B cell (primary cell): ENCODE measurements around the gene DNAH8. TPM values are rescaled to one million over a fixed set of nuclear protein-coding genes. Genes with fewer than 3 reads are reported as not detected.
A peak's percentile ranks its signal among the peaks of the same experiment; 100 is the strongest.

ENCODE experiments used
- ATAC-seq: fragments of 200-7000 bp; cut with Tn5 transposase; one replicate; pipeline ENCODE4 v1.10.0; 2021; ENCODE audit warnings: low read depth, mild to moderate bottlenecking, moderate number of reproducible peaks, moderate library complexity
- CTCF ChIA-PET: fragments of 350-600 bp; sonication (Branson Sonifier 250); formaldehyde crosslinking; loops from one replicate; lab custom pipeline; 2021; ENCODE audit warnings: antibody characterized with exemption, inconsistent platforms; lab: Charles Lee
- POLR2A ChIA-PET: fragments of 350-600 bp; sonication (Branson Sonifier 250); formaldehyde crosslinking; loops from one replicate; lab custom pipeline; 2021; ENCODE audit warnings: antibody characterized with exemption; lab: Charles Lee
- DNase-seq: peaks from one replicate; pipeline ENCODE4 v3.0.0; 2013
- H2AFZ ChIP-seq: 2 replicates; pipeline ENCODE4 v1.6.1; 2012; ENCODE audit warnings: mild to moderate bottlenecking, low read depth, low read length; ENCODE audit not compliant: insufficient read depth, poor library complexity, severe bottlenecking
- H3K27ac ChIP-seq, 2 donors: 1 replicate in 1 of 2; 2 replicates in 1 of 2; pipeline ENCODE4 v1.5.1; 2012 to 2013; ENCODE audit warnings: low read length in 2 of 2, mild to moderate bottlenecking in 2 of 2, moderate library complexity in 1 of 2
- H3K27me3 ChIP-seq, 4 experiments: fragments of 200-600 bp in 1 of 4; sonication (generic) in 1 of 4; replicated peaks in 1 of 4; 1 replicate in 2 of 4; 2 replicates in 2 of 4; pipeline versions ENCODE4 v1.6.1 to v1.7.0; 2013 to 2016; ENCODE audit warnings: low read length in 3 of 4, mild to moderate bottlenecking in 2 of 4, mixed read lengths in 1 of 4, moderate library complexity in 1 of 4; ENCODE audit not compliant: insufficient read depth in 4 of 4, control insufficient read depth in 3 of 4; ENCODE audit errors: control extremely low read depth in 1 of 4
- H3K36me3 ChIP-seq, 2 experiments: replicated peaks in 1 of 2; 1 replicate in 1 of 2; 2 replicates in 1 of 2; pipeline versions ENCODE4 v1.6.1 to v1.7.1; 2013; ENCODE audit warnings: low read length in 1 of 2; ENCODE audit not compliant: insufficient read depth in 2 of 2, control insufficient read depth in 1 of 2; ENCODE audit errors: control extremely low read depth in 1 of 2, extremely low read depth in 1 of 2
- H3K4me1 ChIP-seq, 2 donors: fragments of 200-600 bp in 1 of 2; sonication (generic) in 1 of 2; 1 replicate in 1 of 2; 2 replicates in 1 of 2; pipeline versions ENCODE4 v1.5.1 to v1.6.1; 2013 to 2017; ENCODE audit warnings: low read length in 2 of 2; ENCODE audit not compliant: control insufficient read depth in 2 of 2, insufficient read depth in 2 of 2
- H3K4me2 ChIP-seq: replicated peaks from 2 replicates; pipeline ENCODE3; 2012; ENCODE audit warnings: mild to moderate bottlenecking, low read depth, low read length; ENCODE audit not compliant: poor library complexity, severe bottlenecking
- H3K4me3 ChIP-seq, 5 experiments: fragments of 200-600 bp in 1 of 5; sonication (generic) in 1 of 5; 1 replicate in 3 of 5; 2 replicates in 2 of 5; pipeline versions ENCODE4 v1.5.1 to v1.7.0; 2011 to 2016; ENCODE audit warnings: low read length in 4 of 5, mild to moderate bottlenecking in 4 of 5, low read depth in 2 of 5, control low read depth in 1 of 5, moderate library complexity in 1 of 5; ENCODE audit not compliant: insufficient read depth in 1 of 5; ENCODE audit errors: control extremely low read depth in 1 of 5, extremely low read depth in 1 of 5
- H3K79me2 ChIP-seq: fragments of 200-600 bp; sonication (generic); one replicate; pipeline ENCODE4 v1.6.0; 2016; ENCODE audit warnings: low read length; ENCODE audit not compliant: control insufficient read depth, insufficient read depth
- H3K9ac ChIP-seq: fragments of 200-600 bp; sonication (generic); 2 replicates; pipeline ENCODE4 v1.6.1; 2017; ENCODE audit warnings: mild to moderate bottlenecking, low read length, moderate library complexity
- H3K9me3 ChIP-seq, 3 donors: one replicate each; pipeline versions ENCODE4 v1.6.1 to v1.7.1; 2013; ENCODE audit warnings: low read length in 2 of 3; ENCODE audit not compliant: control insufficient read depth in 2 of 3, insufficient read depth in 1 of 3; ENCODE audit errors: control extremely low read depth in 1 of 3
- H4K20me1 ChIP-seq: 2 replicates; pipeline ENCODE4 v1.6.0; 2012; ENCODE audit warnings: mild to moderate bottlenecking, low read length; ENCODE audit not compliant: insufficient read depth, control insufficient read depth, poor library complexity, severe bottlenecking
- H3K27ac Mint-ChIP-seq: one replicate; pipeline ENCODE4 v1.8.0; 2021; ENCODE audit warnings: mixed read lengths
- H3K27me3 Mint-ChIP-seq: one replicate; pipeline ENCODE4 v1.8.0; 2021; ENCODE audit warnings: mixed read lengths
- H3K4me1 Mint-ChIP-seq: one replicate; pipeline ENCODE4 v1.8.0; 2021; ENCODE audit warnings: mixed read lengths
- H3K4me3 Mint-ChIP-seq: one replicate; pipeline ENCODE4 v1.8.0; 2021; ENCODE audit warnings: mixed read lengths
- H3K9me3 Mint-ChIP-seq: one replicate; pipeline ENCODE4 v1.8.0; 2022; ENCODE audit warnings: mixed read lengths; ENCODE audit not compliant: insufficient read depth
- CTCF ChIP-seq: fragments of 200-600 bp; IDR thresholded peaks from one replicate; pipeline ENCODE4 v1.8.0; 2022; ENCODE audit warnings: antibody characterized with exemption, mild to moderate bottlenecking
- EZH2 ChIP-seq: IDR thresholded peaks from 2 replicates; pipeline ENCODE4 v1.6.1; 2012; ENCODE audit warnings: borderline replicate concordance, low read depth, mild to moderate bottlenecking, moderate library complexity, low read length; ENCODE audit not compliant: insufficient read depth, poor library complexity, severe bottlenecking
- WGBS: methylation state at CpG from one replicate; pipeline ENCODE4 v1.1.5; 2013; ENCODE audit warnings: missing lambda C conversion rate; ENCODE audit not compliant: insufficient coverage; 5-methylcytosine and 5-hydroxymethylcytosine counted together
- intact Hi-C: fragments of 100-400 bp; cut with micrococcal nuclease; formaldehyde crosslinking; loops from one replicate; pipeline ENCODE4 v1.10.0; 2022
- polyA plus RNA-seq: library from polyadenylated mRNA; depleted of rRNA; stranded (reverse); fragments of >200 nt; gene quantifications from 2 replicates; pipeline ENCODE4 v1.2.3, GENCODE V29; 2012
- total RNA-seq, 2 donors: library from RNA; stranded (reverse); fragments of 120-200 nt in 1 of 2; gene quantifications; 1 replicate in 1 of 2; 2 replicates in 1 of 2; pipeline versions ENCODE4 v1.2.3 to v1.2.4, GENCODE V29; 2013 to 2022

DNAH8 gene
- total and polyA plus RNA-seq, 2 donors (not counting 1 experiment from before 2014, with no cell fraction given): 0.69 to 1.1 TPM

GRCh38 chr6:38676974-38677544 lies 38.1 kb upstream of the DNAH8 start:
- DNase-seq (no peak), ATAC-seq (no peak)
- no peak for TF ChIP-seq EZH2
- TF ChIP-seq CTCF: no peak
- peak overlapping the region; percentile 55 for H3K4me2 ChIP-seq
- H3K27me3 ChIP-seq: no peaks in the 10 kb centered on the region
- H4K20me1 ChIP-seq: no peaks in the 10 kb centered on the region
- ChIA-PET CTCF (interaction anchor here (1.0 kb wide), 1 partner anchor 972 kb away, joined by 3 read pairs; no protein-coding TSS in a partner anchor), POLR2A (no interaction called here)
- intact Hi-C loops: loop anchor here (10.0 kb wide), 1 partner anchor 1352 kb away; no protein-coding TSS in a partner anchor
- peaks cover 0 to 7% (median 4%) of the 10 kb centered on the region in 3 donors for H3K9me3 ChIP-seq
- Mint-ChIP-seq H3K4me1 (peaks cover 60% of the 10 kb centered on the region), H3K9me3 (peaks cover 2% of the 10 kb centered on the region), H3K27ac (peak overlapping the region; percentile 62), H3K4me3 (peak overlapping the region; percentile 40), H3K27me3 (no peaks in the 10 kb centered on the region)
- H2AFZ ChIP-seq: no peak overlapping the region
- peaks cover 45 to 49% of the 10 kb centered on the region in 2 donors for H3K4me1 ChIP-seq
- H3K79me2 ChIP-seq: peaks cover 2% of the 10 kb centered on the region
- no CpG with 5 or more reads among the region's 1 CpG for WGBS
- peak overlapping the region in 1 of 5 experiments; percentile 37 for H3K4me3 ChIP-seq
- peak overlapping the region; percentile 18 for H3K9ac ChIP-seq
- peak overlapping the region; percentile 50 to 75 for H3K27ac ChIP-seq
- H3K36me3 ChIP-seq: peaks cover 2 to 11% of the 10 kb centered on the region in 2 experiments

- peaks cover 54% of the 10 kb centered on the region for H3K4me1 Mint-ChIP-seq
- intact Hi-C loops: loop anchor here (10.0 kb wide), 1 partner anchor 1353 kb away; no protein-coding TSS in a partner anchor
- H3K27ac Mint-ChIP-seq: peak overlapping the region; percentile 78
- H3K4me2 ChIP-seq: peak overlapping the region; percentile 55
- TF ChIP-seq CTCF: no peak
- no peak for TF ChIP-seq EZH2
- H3K27ac ChIP-seq: peak overlapping the region; percentile 2 to 75
- no peaks in the 10 kb centered on the region for H3K27me3 ChIP-seq
- 41% methylated on average over 5 of the region's 7 CpGs for WGBS
- peak overlapping the region; percentile 17 for H2AFZ ChIP-seq
- H3K9ac ChIP-seq: no peak overlapping the region
- ATAC-seq (peak; percentile 72), DNase-seq (no peak)
- peaks cover 0 to 7% (median 4%) of the 10 kb centered on the region in 3 donors for H3K9me3 ChIP-seq
- no peaks in the 10 kb centered on the region for H3K27me3 Mint-ChIP-seq
- POLR2A ChIA-PET: interaction anchor here (0.6 kb wide), 1 partner anchor 24 kb away, joined by 3 read pairs; the partner anchor contains the start of gene GLO1
- peaks cover 42 to 46% of the 10 kb centered on the region in 2 donors for H3K4me1 ChIP-seq
- no peaks in the 10 kb centered on the region for H4K20me1 ChIP-seq
- H3K36me3 ChIP-seq: peaks cover 2 to 23% of the 10 kb centered on the region in 2 experiments
- CTCF ChIA-PET: interaction anchor here (0.7 kb wide), 1 partner anchor 25 kb away, joined by 4 read pairs; the partner anchor contains the start of gene GLO1
- peaks cover 2% of the 10 kb centered on the region for H3K79me2 ChIP-seq
- no peak overlapping the region for H3K4me3 ChIP-seq
- H3K4me3 Mint-ChIP-seq: peak overlapping the region; percentile 55
- peaks cover 2% of the 10 kb centered on the region for H3K9me3 Mint-ChIP-seq
Observed at GRCh38 chr6:38678178-38678760, 36.8 kb upstream of the DNAH8 start.
